NCI-H2029 (cell line): ENCODE data around the gene PPP2R5E.

Experiments
- DNase-seq: peaks from one replicate; lab custom pipeline; 2025; lab: John Stamatoyannopoulos, UW

The PPP2R5E gene

DNA sequence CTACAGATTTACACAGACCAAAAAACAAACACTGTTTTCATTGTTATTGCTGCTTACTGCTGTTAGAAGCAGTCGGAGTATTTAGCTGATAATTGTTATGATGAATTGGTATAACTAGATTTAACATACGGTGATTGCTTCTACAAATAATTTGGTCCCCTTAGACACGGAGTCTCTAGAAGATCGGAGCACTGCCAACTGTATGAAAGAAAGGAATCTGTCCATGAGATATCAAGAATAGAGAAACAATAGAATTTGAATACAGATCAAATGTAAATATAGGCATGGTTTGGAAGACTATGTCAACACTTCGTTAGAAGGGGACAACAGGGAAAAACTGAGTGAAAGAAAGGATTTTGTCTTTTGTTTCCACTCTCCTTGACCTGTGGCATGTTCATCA, 110.9 kb downstream of the PPP2R5E start:
- peak; percentile 28 for DNase-seq

- no peak for DNase-seq
These were observed 111.7 kb downstream of the PPP2R5E start for GRCh38 chr14:63431466-63431865.

DNA sequence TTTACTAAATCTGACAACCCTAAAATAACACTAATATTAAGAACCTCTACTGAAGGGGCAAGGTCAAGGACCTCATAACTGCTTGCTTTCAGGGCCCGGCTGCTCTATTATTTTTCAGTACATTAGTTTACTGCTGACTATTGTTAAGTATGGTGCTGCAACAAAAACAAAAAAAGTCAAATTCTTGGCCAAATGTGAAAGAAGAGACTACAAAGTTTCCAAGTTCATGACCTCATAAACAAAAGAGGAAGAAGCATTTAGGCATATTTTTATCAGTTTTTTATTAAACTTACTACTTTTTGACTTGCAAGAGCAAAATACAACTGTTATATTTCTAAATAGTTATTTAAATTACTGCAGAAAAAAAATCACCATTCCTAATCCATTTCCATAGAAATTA, 114.7 kb downstream of the PPP2R5E start:
- DNase-seq, result no peak

GRCh38 chr14:63426838-63427352, 116.3 kb downstream of the PPP2R5E start:
- DNase-seq, result no peak

DNA sequence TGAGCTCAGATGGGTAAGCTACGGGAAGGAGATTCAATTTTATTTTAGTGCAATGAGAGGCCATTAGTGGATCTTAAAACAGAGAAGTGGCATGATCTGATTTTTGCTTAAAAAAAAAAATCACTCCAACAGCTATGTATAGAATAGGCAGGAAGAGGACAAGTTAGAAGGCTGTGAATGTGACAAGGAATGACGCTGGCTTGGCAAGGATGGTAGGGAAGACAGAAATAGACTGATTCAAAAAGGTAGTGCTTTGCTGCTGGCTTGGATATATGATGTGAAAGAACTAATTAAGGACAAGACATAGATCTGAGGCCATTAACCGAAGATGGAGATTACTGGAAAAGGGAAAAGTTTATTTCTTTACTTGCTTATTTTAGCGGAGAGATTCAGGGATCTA, 119.3 kb downstream of the PPP2R5E start:
- no peak for DNase-seq

- no peak for DNase-seq
These were observed 119.8 kb downstream of the PPP2R5E start for GRCh38 chr14:63423381-63423780.

DNA sequence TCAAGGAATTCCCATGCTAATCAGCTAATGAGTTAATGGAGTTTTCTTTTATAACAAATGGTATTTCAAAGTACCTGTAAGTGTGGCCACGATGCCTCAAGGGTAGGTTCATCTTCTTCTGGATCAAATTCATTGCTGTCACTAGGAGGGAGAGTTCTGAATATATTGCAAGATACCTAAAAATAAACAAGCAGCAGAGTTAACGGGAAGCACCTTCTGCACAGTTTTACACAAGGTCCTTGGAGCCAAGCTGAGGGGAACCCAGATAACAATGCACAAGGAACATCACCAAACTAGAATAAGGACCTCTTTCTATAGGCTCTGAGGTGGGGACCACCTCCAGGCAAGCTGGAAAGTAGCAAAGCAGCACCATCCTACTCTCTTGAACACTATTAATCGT, 121.3 kb downstream of the PPP2R5E start:
- no peak for DNase-seq

DNA sequence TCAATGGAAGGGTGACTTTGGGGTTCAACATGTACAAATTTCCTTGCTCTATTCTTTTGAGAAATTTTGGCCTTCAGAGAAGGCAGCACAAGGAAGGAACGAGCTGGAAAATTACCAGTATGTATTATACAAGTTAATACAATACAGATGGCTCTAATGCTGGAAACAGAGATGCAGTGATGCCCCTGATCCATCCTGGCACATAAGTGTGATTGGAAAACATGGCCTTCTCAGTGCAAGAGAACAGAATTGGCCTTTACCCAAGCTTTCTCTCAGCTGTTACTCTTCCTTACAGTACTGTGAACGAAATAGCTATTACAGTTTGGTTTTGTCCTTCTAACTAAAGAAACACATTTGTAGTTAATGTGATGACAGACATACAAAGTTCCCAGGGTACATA, 122.0 kb downstream of the PPP2R5E start:
- DNase-seq, result no peak

DNA sequence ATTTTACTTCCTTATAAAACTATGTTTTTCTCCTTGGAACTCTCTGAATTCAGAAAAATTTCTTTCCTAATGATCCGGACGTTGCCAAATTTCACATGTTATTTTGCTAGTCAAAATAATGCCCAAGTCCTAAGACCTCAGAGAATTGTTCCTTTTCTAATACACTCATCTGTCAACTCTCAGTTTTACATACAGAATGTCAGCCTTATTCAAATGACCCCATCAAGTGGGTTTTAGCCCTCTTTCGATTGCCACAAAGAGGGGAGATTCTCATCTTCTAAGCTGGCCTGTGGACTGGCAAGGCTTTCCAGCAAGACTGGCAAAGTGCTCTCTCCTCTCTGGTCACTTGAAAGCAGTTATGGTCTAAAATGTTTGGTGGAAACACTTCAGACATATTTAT, 125.2 kb downstream of the PPP2R5E start:
- DNase-seq, result no peak

- no peak for DNase-seq
These were observed 130.2 kb downstream of the PPP2R5E start for GRCh38 chr14:63413009-63413408.

GRCh38 chr14:63406333-63406732, 136.8 kb downstream of the PPP2R5E start:
- no peak for DNase-seq

GRCh38 chr14:63405715-63406114, 137.5 kb downstream of the PPP2R5E start:
- DNase-seq, result no peak

DNA sequence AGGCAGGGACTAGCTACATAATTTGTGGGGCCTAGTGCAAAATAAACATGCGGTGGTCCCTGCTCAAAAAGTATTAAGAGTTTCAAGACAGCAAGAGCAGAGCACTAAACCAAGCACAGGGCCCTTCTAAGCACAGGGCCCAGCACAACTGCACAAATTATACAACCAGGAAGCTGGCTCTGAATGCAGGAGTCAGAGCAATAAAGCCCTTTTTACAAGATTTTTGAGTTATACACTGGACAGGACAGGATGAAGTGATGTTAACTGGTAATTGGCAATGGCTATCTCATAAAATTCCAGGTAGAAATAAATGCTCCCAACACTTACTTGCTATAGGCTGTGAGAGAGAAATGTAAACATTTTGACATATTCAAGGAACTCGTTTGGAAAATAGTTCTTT, 138.3 kb downstream of the PPP2R5E start:
- no peak for DNase-seq

DNA sequence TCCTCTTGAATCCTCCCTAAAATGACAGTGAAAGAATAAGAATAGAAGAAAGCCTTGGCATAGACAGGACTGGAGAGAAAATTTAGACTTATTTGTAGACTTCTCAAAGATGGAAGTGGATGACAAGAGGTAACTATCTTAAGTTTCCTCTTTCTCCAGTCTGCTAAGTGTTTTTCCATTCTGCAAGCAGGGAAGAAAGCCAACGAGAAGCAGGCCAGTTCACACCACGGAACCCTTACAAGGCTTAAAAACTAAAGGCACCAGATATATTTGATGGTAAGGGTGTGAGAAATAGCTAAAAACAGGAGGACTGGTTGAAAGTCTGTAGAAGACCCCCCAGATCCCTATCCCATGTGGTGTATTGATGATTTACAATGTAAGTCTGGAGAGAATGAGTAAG, 141.5 kb downstream of the PPP2R5E start:
- DNase-seq, result no peak

GRCh38 chr14:63398952-63399351, 144.2 kb downstream of the PPP2R5E start:
- DNase-seq, result no peak

- no peak for DNase-seq
These were observed 148.3 kb downstream of the PPP2R5E start for GRCh38 chr14:63394841-63395240.

DNA sequence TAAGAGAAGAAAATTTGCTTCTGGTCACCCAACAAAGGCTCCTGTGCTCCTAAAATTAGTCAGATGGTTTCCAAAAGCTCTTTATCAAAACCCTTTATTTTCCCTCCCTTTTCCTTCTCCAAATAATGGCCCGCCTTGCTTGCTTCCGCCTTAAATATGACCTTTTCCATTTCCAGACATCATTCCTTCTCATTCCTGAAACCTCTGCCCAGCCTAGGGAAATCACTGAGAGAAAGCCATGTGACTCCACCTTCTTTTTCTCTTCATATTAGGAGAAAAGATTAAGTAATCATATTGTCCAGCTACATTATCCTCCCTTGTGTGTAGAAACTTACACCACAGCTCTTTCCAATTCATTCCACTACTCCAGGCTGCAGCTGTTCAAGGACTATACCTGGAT, 148.7 kb downstream of the PPP2R5E start:
- no peak for DNase-seq

DNA sequence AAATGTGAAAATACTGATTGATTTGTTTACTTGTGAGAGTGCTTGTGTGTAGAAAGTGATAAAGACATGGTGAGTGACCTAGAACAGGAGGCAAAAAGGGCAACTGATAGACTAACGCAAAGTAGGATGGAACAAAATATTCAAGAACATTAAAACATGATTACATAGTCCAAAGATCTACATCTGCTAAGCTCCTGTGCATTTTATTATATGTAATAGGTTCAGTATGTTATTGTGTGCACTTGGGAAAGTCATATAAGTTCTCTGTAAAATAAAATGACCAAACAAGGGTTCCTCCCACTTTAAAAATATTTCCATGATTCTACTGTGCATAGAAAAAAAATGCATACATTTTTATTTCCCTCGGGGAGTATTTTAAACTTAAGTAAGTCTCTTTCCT, 150.2 kb downstream of the PPP2R5E start:
- no peak for DNase-seq

- DNase-seq, result no peak
These were observed 150.9 kb downstream of the PPP2R5E start for GRCh38 chr14:63392236-63392635.

DNA sequence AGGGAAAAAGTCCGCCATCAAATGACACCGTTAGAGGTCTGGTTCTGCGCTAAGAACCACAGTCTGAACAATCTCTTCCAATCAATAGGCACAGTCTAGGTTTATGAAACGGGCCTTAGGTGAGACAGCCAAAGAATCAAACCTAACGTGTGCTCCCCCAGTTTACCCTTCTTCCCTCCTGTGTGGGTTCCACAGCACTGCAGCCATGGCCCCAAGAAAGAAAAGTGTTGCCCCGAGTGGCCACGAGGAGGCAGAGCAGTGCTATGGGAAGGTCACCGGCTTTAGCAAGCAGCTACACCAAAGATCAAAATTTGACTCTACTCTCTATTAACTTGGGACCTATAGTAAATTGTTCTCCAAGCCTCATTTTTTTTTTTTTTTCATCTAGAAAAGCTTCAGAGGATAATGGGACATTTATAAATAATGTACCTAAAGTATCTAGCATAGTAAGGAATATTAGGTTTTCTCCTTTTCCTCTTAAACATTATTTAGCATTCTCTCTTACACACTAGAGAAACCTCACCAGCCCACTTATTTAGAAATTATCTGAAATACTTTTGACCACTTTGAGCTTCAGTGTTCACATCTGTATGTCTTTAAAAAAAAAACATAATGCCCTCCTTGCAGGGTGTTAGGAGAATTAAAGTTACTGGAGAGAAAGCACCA, 154.3 kb downstream of the PPP2R5E start:
- peak; percentile 3 for DNase-seq

GRCh38 chr14:63387711-63388110, 155.5 kb downstream of the PPP2R5E start:
- no peak for DNase-seq

- no peak for DNase-seq
These were observed 159.3 kb downstream of the PPP2R5E start for GRCh38 chr14:63383776-63384367.

- DNase-seq, result no peak
These were observed 164.7 kb downstream of the PPP2R5E start for GRCh38 chr14:63378444-63378843.

- no peak for DNase-seq
These were observed 167.4 kb downstream of the PPP2R5E start for GRCh38 chr14:63375769-63376168.
